NAMALWA (cell line): ENCODE results near the gene C2orf74.
"Not testable (repeated sequence)": the region's sequence is repeated elsewhere in the genome, so short reads cannot be mapped to it uniquely, and the experiment has no call there.

Experiments used
- DNase-seq: peaks from one replicate; pipeline ENCODE4 v3.0.0-alpha.2; 2015; ENCODE audit warnings: low spot score

C2orf74 gene

GRCh38 chr2:61175036-61175435 is 13.0 kb downstream of the C2orf74 start:
- DNase-seq, result no peak

- peak; percentile 93 for DNase-seq
These were observed 15.1 kb downstream of the C2orf74 start for GRCh38 chr2:61176755-61177726.

- DNase-seq, result peak; percentile 51
These were observed 15.9 kb downstream of the C2orf74 start for GRCh38 chr2:61177727-61178549.

GRCh38 chr2:61178603-61179545 is 16.9 kb downstream of the C2orf74 start:
- DNase-seq, result no peak

GRCh38 chr2:61179701-61180639 is 18.0 kb downstream of the C2orf74 start:
- DNase-seq, result no peak

GRCh38 chr2:61180686-61181085 is 18.7 kb downstream of the C2orf74 start:
- DNase-seq, result no peak

GRCh38 chr2:61181382-61182058 is 19.5 kb downstream of the C2orf74 start:
- no peak for DNase-seq

- no peak for DNase-seq
These were observed 20.0 kb downstream of the C2orf74 start for GRCh38 chr2:61182059-61182383.

GRCh38 chr2:61183795-61184194 is 21.8 kb downstream of the C2orf74 start:
- no peak for DNase-seq

- no peak for DNase-seq
These were observed 22.3 kb downstream of the C2orf74 start for GRCh38 chr2:61184263-61184662.

GRCh38 chr2:61185231-61185728 is 23.3 kb downstream of the C2orf74 start:
- no peak for DNase-seq

- no peak for DNase-seq
These were observed 25.1 kb downstream of the C2orf74 start for GRCh38 chr2:61187085-61187484.

- DNase-seq, result peak; percentile 24
These were observed 31.9 kb downstream of the C2orf74 start for GRCh38 chr2:61193670-61194561.

GRCh38 chr2:61194646-61195045 is 32.7 kb downstream of the C2orf74 start:
- not testable (repeated sequence) for DNase-seq

GRCh38 chr2:61196671-61197070 is 34.7 kb downstream of the C2orf74 start:
- no peak for DNase-seq

GRCh38 chr2:61205132-61205531 is 43.1 kb downstream of the C2orf74 start:
- DNase-seq, result no peak

GRCh38 chr2:61210332-61210981 is 48.5 kb downstream of the C2orf74 start:
- DNase-seq, result no peak

- DNase-seq, result no peak
These were observed 52.2 kb downstream of the C2orf74 start for GRCh38 chr2:61214171-61214570.
